ENCODE results near the gene CREB1. TPM values are rescaled to one million over a fixed set of nuclear protein-coding genes. Genes with fewer than 3 reads are reported as not detected.

The CREB1 gene
- total RNA-seq, 1 donor from 2014 or later: 83.9 TPM

DNA sequence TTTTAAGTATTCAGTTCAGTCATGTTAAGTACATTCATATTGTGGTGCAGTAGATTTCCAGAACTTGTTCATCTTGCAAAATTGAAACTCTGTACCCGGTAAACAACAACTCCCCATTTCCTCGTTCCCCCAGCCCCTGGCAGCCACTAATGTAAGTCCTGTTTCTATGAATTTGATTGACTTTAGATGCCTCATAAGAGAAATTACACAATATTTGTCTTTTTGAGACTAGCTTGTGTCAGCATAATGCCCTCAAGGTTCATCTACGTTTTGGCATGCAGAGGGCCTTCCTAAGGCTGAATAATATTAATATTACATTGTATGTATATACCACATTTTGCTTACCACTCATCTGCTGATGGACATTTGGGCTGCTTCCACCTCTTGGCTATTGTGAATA is 64.5 kb downstream of the CREB1 start:
- intact Hi-C loops (cut with DNase I): no loop called here
- no peak for ATAC-seq
- no peak for DNase-seq (ENCODE audit: low spot score)

DNA sequence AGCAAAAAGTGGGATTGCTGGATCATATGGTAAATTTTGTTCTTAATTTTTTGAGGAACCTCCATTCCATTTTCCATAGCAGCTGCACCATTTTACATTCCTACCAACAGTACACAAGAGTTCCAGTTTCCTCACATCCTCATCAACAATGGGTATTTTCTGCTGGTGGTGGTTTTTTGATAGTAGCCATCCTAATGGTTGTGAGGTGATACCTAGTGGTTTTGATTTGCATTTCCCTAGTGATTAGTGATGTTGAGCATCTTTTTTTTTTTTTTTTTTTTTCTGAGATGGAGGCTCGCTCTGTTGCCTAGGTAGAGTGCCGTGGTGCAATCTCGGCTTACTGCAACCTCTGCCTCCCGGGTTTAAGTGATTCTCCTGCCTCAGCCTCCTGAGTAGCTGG is 65.0 kb downstream of the CREB1 start:
- DNase-seq (ENCODE audit: low spot score) (no peak), ATAC-seq (no peak)
- intact Hi-C loops (cut with DNase I): no loop called here

DNA sequence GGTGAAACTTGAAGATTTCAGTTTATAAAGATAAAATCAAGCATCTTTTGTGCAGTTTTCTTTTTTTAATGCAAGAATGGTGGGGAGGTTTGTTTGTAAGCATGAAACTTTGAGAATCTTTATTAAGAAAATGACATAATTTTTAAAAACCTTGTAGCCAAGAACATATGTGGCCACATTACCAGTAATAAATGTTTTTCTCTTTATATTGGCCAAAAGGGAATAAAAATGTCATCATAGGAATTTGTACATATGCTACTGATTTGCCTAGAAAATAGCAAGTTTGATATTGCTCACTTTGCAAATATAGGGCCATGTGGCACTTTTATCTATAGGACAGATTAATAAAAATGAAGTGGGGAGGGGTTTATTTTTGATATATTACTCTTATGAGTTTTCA is 69.9 kb downstream of the CREB1 start:
- intact Hi-C loops (cut with DNase I): no loop called here
- DNase-seq (ENCODE audit: low spot score) (no peak), ATAC-seq (no peak)

DNA sequence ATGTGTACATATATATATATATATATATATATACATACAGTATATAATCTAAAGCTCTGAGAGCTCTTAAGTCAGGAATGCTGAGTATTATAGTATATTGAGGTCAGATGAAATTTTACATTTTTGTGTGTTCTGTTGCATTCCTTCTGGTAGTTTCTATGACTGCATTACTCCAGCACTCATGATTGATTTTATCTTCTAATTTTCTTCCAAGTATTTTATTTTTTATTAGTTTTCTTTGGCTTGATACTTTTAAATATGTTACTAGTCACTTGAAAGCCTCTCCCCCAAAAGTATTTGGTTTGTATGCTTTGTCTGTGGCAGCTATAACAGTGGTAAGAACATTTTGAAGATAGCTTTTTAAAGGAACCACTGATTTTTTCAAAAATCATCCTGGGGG is 70.5 kb downstream of the CREB1 start:
- ATAC-seq (no peak), DNase-seq (ENCODE audit: low spot score) (no peak)
- intact Hi-C loops (cut with DNase I): no loop called here

DNA sequence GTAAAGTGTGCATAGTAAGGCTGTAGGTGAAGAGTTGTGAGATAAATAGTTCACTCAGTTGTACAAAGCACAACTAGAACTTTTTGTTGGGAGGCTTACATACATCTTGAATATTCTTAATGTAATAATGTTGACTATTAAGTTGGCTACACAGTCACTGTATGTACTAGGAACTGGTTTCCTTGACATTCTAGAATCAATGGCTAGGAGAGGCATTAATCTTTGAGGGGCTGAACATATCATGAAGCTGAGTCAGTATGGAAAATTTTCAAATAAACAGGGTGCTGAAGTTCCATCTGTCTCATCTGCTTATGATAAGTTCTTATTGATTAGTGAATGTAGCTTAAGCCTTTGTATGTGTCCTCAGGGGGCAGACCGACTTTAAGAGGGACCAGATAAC is 72.0 kb downstream of the CREB1 start:
- ATAC-seq (no peak), DNase-seq (ENCODE audit: low spot score) (no peak)
- intact Hi-C loops (cut with DNase I): no loop called here

DNA sequence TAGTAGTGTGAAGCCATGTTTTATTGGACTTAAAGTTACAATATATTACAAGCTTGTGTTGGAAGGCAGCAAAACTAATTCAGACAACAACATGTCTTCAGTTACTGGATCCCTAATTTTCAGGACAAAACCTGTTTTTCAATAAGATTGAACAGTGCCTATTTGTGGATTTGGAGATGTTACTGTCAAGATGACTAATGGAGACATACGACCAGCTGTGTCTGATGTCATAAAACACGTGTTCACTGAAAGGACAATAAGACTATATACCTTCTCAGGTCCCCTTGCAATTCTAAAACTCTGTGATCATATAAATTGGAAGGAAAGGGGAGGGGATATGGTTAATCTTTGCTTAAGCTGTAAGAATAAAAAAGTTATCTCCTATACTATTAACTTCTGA is 73.7 kb downstream of the CREB1 start:
- ATAC-seq (no peak), DNase-seq (ENCODE audit: low spot score) (no peak)
- intact Hi-C loops (cut with DNase I): no loop called here

DNA sequence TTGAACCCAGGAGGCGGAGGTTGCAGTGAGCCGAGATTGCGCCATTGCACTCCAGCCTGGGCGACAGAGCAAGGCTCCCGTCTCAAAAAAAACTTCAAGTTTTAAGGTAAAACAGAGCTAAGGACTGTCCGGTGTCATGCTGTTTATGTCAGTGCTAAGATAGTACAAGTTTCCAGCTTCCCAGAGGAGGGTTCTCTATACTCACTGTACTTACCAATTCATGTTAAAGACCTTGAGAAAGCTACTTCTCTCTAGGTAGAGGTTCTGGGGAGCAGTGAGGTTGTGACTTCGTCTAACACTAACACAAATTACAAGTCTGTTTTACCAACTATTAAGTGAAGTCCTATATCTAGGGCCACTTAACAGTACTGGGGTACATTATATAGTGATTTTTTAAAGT is 76.6 kb downstream of the CREB1 start:
- no peak for DNase-seq (ENCODE audit: low spot score)
- ATAC-seq: no peak
- intact Hi-C loops (cut with DNase I): no loop called here

DNA sequence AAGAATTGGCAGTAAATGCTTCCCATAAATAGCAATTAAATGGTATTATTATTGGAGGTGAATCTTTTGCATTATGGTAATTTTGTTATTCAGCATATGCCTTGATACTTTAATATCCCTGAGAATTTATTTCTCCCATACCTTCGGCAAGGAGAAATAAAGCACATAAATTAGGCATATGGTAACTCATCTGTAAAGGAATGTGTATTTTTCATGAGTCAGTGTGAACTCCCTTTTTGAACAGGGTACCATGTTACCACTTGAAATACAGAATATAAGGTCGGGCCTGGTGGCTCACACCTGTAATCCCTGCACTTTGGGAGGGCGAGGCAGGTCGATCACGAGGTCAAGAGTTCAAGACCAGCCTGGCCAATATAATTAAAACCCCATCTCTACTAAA is 77.1 kb downstream of the CREB1 start:
- ATAC-seq (no peak), DNase-seq (ENCODE audit: low spot score) (no peak)
- intact Hi-C loops (cut with DNase I): no loop called here

DNA sequence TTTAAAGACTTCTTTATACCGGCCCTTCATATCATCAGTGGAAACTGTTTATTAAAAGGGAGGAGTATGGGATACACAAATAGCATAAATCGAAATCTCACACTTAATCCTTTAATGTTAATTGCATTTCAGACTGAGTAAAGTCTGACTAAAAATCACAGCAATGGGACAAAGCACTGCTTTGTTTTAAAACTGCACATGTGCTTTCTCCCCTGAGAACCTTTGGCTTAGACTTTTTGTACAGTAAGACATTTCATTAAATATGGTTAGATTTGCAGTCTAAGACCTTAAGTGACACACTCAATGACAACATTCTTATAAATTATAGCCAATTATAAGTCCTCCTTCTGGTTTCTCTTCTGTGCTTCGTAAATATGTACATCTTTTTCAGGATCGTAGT is 83.0 kb downstream of the CREB1 start:
- intact Hi-C loops (cut with DNase I): no loop called here
- DNase-seq (ENCODE audit: low spot score): no peak
- peak; percentile 31 for ATAC-seq

DNA sequence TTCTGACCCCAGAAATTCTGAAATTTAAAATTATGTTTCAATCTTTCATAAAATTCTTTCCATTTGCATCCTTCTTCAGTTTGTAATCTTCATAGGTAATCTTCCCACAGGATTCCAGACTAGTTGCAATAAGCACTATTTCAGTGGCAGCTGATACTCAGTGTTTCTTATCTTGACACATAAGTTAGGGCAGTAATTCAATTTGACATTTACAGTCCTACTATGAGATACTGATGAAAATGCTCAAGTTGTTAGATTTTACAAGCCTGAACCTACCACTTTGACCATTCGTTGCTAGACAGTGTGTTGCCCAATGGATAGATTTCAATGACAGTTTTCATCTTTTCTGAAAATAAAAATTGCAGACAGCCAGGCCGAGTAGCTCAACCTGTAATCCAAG is 85.1 kb downstream of the CREB1 start:
- DNase-seq (ENCODE audit: low spot score) (no peak), ATAC-seq (no peak)
- intact Hi-C loops (cut with DNase I): no loop called here

DNA sequence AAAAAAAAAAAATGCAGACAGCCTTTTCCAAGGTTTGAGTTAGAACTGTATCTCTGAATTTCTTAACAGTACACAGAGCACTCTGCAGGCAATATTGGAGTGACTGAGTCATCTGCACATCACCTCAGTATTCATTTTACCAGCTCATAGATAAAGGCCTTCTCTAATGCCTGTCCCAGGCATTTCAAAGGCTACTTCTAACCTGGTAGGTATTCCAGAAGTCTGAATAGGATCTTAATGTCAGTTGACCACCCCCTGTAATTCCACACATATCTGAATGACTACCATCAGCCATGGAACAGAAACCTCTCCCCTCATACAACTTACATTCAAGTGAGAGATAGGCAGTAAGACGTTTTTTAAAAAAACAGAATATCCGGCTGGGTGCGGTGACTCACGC is 86.4 kb downstream of the CREB1 start:
- DNase-seq (ENCODE audit: low spot score) (no peak), ATAC-seq (no peak)
- intact Hi-C loops (cut with DNase I): no loop called here

DNA sequence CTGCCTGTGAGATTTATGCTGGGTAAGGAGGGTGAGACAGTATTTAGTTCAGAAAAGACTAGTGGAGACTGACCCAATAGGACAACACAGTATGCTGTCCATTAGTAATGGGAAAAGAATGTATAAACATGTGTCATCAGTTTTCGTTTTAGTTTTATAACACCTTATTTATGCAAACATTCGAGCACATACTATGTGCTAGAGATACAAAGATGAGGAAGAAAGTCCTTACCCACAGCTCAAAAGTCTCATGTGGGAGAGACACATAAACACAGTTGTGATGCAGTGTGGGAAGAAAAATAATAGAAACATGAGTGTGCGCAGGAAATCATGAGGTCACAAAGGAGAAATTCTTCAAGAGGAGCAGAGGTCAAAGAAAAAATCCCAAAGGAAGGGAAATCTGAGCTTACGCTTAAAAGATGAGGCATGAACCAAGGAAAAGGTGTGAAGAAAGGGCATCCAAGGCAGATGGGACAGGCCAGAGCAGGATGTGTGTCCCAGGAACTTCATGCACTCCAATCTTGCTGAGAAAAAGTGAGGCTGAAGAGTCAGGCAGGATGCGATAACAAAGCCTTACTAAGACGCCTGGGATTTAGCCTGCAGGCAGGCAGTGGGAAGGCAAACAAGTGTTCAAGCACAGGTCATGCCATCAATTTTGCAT is 87.4 kb downstream of the CREB1 start:
- DNase-seq (ENCODE audit: low spot score): no peak
- intact Hi-C loops (cut with DNase I): no loop called here
- ATAC-seq: peak; percentile 85

DNA sequence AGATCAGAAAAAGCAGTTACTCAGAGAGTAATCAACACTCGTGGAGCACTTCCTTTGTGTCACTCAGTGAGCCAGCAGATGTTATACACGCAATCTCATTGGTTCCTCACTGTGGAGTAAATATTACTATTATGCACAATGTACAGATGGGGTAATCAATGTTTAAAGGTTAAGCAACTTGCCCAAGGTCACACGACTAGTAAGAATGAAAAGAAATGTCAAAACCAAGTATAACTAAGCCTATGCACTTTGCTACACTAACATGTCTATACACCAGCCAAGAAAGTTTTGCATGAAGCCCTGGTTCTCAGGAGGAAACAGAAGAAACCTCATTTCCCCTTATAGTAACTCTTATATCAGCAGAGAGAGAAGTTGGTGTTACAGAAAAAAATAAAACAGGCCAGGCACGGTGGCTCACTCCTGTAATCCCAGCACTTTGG is 90.0 kb downstream of the CREB1 start:
- DNase-seq (ENCODE audit: low spot score) (no peak), ATAC-seq (no peak)
- intact Hi-C loops (cut with DNase I): loop anchor here (5.0 to 10.0 kb wide), 2 partner anchors 92 to 95 kb away; partner anchors contain the start of genes CCNYL1 and CREB1

DNA sequence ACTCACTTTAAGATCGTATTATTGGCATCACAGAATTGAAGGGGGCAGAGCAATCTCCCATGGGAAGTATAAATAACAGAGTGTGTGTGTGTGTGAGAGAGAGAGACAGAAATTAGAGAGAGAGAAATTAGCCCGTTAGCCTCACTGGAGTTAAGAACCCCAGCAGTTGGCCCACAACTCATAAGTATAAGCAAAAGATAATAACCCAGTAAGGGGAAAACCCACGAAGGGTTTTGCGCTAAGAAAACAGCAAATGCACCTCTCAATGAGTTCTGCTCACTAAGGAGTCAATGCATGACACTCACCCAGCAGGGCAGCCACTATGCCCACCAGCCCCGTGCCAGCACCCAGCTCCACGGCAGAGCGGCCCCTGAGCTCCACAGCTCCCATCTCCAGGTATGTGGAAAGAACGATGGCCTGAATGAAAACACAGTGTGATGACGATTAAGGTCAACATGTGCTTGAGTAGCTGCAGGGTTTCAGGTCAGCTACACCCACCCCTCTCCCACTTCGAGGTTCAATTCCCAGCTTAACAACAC is 91.8 kb downstream of the CREB1 start:
- DNase-seq (ENCODE audit: low spot score) (no peak), ATAC-seq (no peak)
- intact Hi-C loops (cut with DNase I): loop anchor here (5.0 to 10.0 kb wide), 2 partner anchors 93 to 94 kb away; partner anchors contain the start of genes CCNYL1 and CREB1

DNA sequence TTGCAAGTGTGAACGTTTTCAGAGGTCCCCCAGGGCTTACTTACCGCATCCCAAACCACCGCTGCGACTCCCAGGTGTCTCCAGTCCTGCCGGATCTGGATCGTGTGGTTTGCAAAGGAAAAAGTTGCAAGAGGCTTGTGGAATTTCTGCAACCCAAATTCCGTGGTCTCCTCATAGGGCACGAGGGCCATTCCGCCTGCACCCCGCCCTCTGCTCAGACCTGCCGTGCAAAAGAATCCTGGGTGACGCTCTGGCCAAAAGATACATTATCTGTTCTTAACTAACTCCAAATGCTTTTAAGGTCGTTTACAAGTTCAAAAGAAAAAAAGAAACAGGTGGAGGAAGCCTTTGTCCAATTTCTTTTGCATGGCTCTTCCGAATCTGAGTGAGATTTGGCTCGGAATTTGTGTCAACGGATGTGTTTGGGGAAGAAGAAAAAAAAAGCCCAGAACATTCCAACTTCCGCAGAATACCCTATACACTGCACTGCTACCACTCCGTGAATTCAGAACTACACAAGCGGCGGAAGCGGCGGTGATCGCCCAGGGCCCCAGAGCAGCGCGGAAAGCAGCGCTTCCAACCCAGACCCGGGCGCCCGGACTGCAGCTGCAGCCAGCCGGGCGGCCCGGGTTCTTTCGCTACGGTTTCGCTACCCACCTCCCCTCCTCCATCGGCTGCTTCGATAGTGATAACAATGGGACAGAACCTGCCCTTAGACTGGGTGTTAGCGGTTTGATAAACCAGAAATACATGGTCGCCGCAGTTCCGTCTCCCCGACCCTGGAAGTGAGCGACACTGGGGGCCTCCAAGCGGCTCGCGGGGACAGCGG is 94.6 kb downstream of the CREB1 start:
- intact Hi-C loops (cut with DNase I): loop anchor here (5.0 to 10.0 kb wide), 2 partner anchors 90 to 97 kb away; partner anchors contain the start of genes CCNYL1 and CREB1
- ATAC-seq: peak; percentile 71
- peak; percentile 83 for DNase-seq (ENCODE audit: low spot score)

DNA sequence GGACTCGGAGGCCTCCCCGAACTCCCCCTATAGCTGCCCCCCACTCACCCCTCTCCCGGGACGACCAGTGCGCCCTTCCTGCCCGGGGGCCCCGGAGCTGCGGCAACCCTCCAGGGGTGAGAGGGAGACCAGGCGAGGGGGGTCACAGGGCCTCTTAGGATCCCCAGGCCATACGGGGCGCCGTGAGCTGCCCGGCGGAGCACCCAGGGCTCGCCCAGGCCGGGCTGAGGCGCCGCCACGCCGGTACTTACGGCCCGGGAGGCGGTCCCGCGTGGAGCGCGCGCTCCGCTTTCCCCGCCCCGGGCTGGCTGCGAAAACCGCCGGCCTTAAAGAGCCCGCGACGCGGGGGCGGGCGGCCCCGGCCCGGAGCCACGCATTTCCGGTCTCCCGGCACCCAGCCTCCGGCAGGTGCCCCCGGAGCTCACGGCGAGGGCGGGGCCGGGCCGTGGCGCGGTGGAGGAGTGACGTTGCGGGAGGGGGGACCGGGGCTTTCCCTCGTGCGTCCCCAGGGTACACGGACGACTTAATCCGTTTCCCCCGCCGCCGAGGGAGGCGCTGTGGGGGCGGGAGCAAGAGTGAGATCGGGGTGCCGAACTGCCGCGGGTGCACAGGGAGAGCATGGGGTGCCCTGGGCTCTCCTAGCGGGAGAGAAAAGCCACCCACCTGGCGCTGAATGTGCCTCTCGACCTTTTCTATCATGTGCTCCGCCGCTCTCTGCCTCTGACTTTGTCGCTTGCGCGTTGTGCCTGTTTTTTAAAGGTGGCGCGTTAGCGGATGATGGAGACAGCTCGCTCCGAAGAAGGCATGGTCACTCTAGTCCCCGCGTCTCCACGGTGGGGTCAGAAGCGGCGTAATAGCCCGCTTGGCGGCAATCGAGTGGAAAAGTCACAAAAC is 95.5 kb downstream of the CREB1 start, which contains the start of gene METTL21A:
TSS of gene METTL21A (minus strand) at position 381 of the 894 bp plus-strand sequence. CDS start 1,019 bp downstream, outside the sequence.
- intact Hi-C loops (cut with DNase I): loop anchor here (10.0 kb wide), 1 partner anchor 90 kb away; the partner anchor contains the start of gene CCNYL1
- peak; percentile 89 for ATAC-seq
- DNase-seq (ENCODE audit: low spot score): peak; percentile 92

DNA sequence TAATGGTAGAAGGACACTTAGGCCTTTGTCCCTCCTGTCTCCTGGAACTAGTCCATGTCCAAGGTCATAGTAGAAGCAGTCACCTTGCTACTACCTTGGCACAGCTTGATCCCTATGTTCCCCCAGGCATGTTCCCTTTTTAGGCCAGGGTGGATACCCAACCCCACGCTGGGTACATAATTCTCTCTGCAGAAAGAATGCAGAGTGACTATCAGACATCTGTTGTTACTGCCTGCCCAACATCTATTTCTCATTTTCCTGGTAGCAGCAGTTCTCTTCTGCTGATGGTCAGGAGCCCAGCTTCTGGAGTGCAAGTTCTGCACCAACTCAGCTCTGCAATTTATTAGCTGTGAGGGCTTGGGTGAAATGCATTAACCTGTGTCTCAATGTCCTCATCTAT is 99.8 kb downstream of the CREB1 start:
- intact Hi-C loops (cut with DNase I): loop anchor here (10.0 kb wide), 1 partner anchor 85 kb away; the partner anchor contains the start of gene CCNYL1

DNA sequence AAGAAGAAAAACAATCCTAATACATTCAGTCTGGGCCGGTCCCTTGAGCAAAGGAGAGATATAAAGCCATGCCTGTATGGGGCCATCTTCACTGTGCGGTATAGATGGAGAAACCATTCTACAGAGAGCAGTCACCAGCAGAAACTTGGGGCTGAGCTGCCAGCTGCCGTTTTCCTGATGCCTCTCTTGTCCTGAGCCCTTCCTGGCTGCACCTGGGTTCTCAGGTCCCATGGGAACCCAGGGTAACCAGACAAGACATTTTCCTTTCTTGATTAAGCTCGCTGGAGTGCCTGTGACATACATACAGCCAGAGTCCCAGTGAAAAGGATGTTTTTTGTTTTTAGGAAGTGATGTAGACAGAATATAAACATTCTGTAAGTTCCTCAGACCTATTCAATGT is 100.7 kb downstream of the CREB1 start:
- DNase-seq (ENCODE audit: low spot score): no peak
- no peak for ATAC-seq
- intact Hi-C loops (cut with DNase I): no loop called here

More for the DNA sequence above, 99.8 kb downstream of the CREB1 start:
- ATAC-seq (no peak), DNase-seq (ENCODE audit: low spot score) (no peak)
